Smooth muscle cell of the coronary artery (primary cell): ENCODE results near the gene ZNF675. TPM values are rescaled to one million over a fixed set of nuclear protein-coding genes. Genes with fewer than 3 reads are reported as not detected.

Experiments used
- total RNA-seq: library from RNA; depleted of rRNA; stranded (reverse); fragments of >200 nt; gene quantifications from 2 replicates; pipeline ENCODE4 v1.2.3, GENCODE V29; 2014; ENCODE audit warnings: low replicate concordance

Gene ZNF675
- 5.5 and 6.2 TPM in 2 replicates for total RNA-seq

GRCh38 chr19:23686621-23687423 lies at the start of gene ZNF675:
Gene ZNF675, minus strand, starts transcription at chr19:23687212. Its CDS starts 179 bp downstream, at chr19:23687033.

Other genes starting within 250 kb of the ZNF675 start
- 0.30 and 0.35 TPM in 2 replicates for gene ZNF681, start 71.7 kb upstream of the ZNF675 start, total RNA-seq
- 0.12 and 1.4 TPM in 2 replicates for gene ZNF726, start 227.7 kb upstream of the ZNF675 start, total RNA-seq